ENCODE results near the gene TTF2. TPM values are rescaled to one million over a fixed set of nuclear protein-coding genes. Genes with fewer than 3 reads are reported as not detected.
A peak's percentile ranks its signal among the peaks of the same experiment; 100 is the strongest.

The TTF2 gene
- total and polyA plus RNA-seq, 9 of the 15 experiments (the other 6 are each of a cell fraction or from before 2014, with no cell fraction given): 9.4 to 71.1 (median 42.1) TPM

DNA sequence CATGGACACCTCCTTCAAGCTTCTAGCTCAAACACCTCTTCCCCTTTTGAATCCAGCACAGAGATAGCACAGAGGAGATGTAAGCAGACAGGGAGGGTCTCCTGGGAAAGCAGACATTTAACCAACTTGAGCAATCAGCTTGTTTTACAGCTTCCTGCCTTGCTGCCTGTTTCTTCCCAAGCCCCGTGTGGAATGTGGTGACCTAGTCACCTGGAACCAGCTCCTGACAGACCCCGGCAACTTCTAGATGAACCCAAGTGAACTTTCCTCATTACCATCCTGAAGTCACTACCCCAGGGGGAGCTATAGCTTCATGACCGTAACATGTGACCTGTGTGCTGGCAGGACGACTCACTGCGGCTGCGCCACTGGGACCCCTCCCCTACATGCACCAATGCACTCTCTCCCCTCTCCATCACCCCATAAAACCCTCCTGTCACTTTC is 24.1 kb upstream of the TTF2 start (continued):
- TF ChIP-seq EWSR1 (IDR thresholded peaks at IDR 0.05; ENCODE audit: borderline replicate concordance, low read depth, partially characterized antibody): no peak
- peak; percentile 72; the same call in 1 of the 2 replicates for TF ChIP-seq TOE1 (IDR thresholded peaks at IDR 0.05; ENCODE audit: borderline replicate concordance)
- no peak for TF ChIP-seq TOE1 (CRISPR knock-in tag; IDR thresholded peaks at IDR 0.05; ENCODE audit: borderline replicate concordance, low read depth)

- H3K27ac ChIP-seq (ENCODE audit: extremely low read depth, low read depth, low read length): no peak overlapping the region
- H3K36me3 ChIP-seq (ENCODE audit: control insufficient read depth, insufficient read depth, low read length): no peaks in the 10 kb centered on the region
- DNase-seq (ENCODE audit: extremely low read depth in 1 of 4, low spot score in 3 of 4) (no peak), FAIRE-seq (no peak), ATAC-seq (no peak)
- BruUV-seq (replicated peaks): no TSS peak
- H3K9ac ChIP-seq (ENCODE audit: insufficient read depth in 1 of 2, low read depth in 2 of 2, low read length in 2 of 2): no peak overlapping the region
- no peak overlapping the region for H3K4me2 ChIP-seq (ENCODE audit: insufficient read depth, low read length)
- no peaks in the 10 kb centered on the region for H3K27me3 ChIP-seq (ENCODE audit: control insufficient read depth in 2 of 2, insufficient read depth in 2 of 2, low read length in 2 of 2)
- H3K79me2 ChIP-seq (ENCODE audit: control insufficient read depth, insufficient read depth, low read length): no peaks in the 10 kb centered on the region
- in situ Hi-C loops (cut with MboI) (no loop called here), intact Hi-C loops (cut with micrococcal nuclease) (no loop called here)
- ChIA-PET CTCF (ENCODE audit: low intra/inter-chr PET ratio) (no interaction called here), POLR2A (no interaction called here)
- H3K4me3 ChIP-seq: no peak overlapping the region
- no peaks in the 10 kb centered on the region for H3K9me1 ChIP-seq (ENCODE audit: control insufficient read depth, insufficient read depth, low read length)
- no peaks in the 10 kb centered on the region for H4K20me1 ChIP-seq (replicated peaks; ENCODE audit: control insufficient read depth, insufficient read depth, low read length)
- 0% methylated on average over 1 of the region's 1 CpG for WGBS (ENCODE audit: insufficient coverage, low coverage, missing lambda C conversion rate)
- no peaks in the 10 kb centered on the region for H3K9me3 ChIP-seq (replicated peaks; ENCODE audit: control insufficient read depth, insufficient read depth, low read depth, low read length)
- H3K4me1 ChIP-seq (replicated peaks in 1 of 2; ENCODE audit: control insufficient read depth in 2 of 2, insufficient read depth in 2 of 2, low read length in 2 of 2): no peaks in the 10 kb centered on the region; a peak in 2 of 5 replicates
- H2AFZ ChIP-seq (ENCODE audit: low read depth, low read length): no peak overlapping the region
- TF ChIP-seq MYC (IDR thresholded peaks at IDR 0.05; ENCODE audit: low read depth, low read length): no peak
- no peak for TF ChIP-seq MYC (CRISPR knock-in tag; IDR thresholded peaks at IDR 0.05; ENCODE audit: borderline replicate concordance, low read depth)
- no peak for TF ChIP-seq MCM5 (IDR thresholded peaks at IDR 0.05; ENCODE audit: low read depth)
- no peak for TF ChIP-seq NCOR1 (IDR thresholded peaks at IDR 0.05)
- no peak for TF ChIP-seq RBM22 (IDR thresholded peaks at IDR 0.05; ENCODE audit: low read depth, low read length, poor library complexity, severe bottlenecking)
- no peak for TF ChIP-seq MCM7 (IDR thresholded peaks at IDR 0.05)
- TF ChIP-seq, protein P1, sequence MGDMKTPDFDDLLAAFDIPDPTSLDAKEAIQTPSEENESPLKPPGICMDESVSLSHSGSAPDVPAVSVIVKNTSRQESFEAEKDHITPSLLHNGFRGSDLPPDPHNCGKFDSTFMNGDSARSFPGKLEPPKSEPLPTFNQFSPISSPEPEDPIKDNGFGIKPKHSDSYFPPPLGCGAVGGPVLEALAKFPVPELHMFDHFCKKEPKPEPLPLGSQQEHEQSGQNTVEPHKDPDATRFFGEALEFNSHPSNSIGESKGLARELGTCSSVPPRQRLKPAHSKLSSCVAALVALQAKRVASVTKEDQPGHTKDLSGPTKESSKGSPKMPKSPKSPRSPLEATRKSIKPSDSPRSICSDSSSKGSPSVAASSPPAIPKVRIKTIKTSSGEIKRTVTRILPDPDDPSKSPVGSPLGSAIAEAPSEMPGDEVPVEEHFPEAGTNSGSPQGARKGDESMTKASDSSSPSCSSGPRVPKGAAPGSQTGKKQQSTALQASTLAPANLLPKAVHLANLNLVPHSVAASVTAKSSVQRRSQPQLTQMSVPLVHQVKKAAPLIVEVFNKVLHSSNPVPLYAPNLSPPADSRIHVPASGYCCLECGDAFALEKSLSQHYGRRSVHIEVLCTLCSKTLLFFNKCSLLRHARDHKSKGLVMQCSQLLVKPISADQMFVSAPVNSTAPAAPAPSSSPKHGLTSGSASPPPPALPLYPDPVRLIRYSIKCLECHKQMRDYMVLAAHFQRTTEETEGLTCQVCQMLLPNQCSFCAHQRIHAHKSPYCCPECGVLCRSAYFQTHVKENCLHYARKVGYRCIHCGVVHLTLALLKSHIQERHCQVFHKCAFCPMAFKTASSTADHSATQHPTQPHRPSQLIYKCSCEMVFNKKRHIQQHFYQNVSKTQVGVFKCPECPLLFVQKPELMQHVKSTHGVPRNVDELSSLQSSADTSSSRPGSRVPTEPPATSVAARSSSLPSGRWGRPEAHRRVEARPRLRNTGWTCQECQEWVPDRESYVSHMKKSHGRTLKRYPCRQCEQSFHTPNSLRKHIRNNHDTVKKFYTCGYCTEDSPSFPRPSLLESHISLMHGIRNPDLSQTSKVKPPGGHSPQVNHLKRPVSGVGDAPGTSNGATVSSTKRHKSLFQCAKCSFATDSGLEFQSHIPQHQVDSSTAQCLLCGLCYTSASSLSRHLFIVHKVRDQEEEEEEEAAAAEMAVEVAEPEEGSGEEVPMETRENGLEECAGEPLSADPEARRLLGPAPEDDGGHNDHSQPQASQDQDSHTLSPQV (IDR thresholded peaks at IDR 0.05): no peak
- no peak for TF ChIP-seq ZNF347 (CRISPR knock-in tag; IDR thresholded peaks at IDR 0.05; ENCODE audit: low read depth)
- no peak for TF ChIP-seq THRAP3 (IDR thresholded peaks at IDR 0.05; ENCODE audit: borderline replicate concordance)
- no peak for TF ChIP-seq RERE (CRISPR knock-in tag; IDR thresholded peaks at IDR 0.05; ENCODE audit: borderline replicate concordance)
These were observed 22.3 kb upstream of the TTF2 start for GRCh38 chr1:117037802-117038201.

Data from K562 (cell line).